GM20431 (cell line): ENCODE measurements around the gene RBM44.
"Not testable (repeated sequence)": the region's sequence is repeated elsewhere in the genome, so short reads cannot be mapped to it uniquely, and the experiment has no call there.

Experiments used
- in situ Hi-C: fragments of 300-500 bp; cut with MseI, MboI; formaldehyde crosslinking; loops from one replicate; pipeline ENCODE4 v1.15.0; 2020; ENCODE audit warnings: low sequenced_read_pairs; ENCODE audit not compliant: unreplicated experiment

RBM44 gene

GRCh38 chr2:237773826-237774225 lies 24.8 kb upstream of the RBM44 start:
- in situ Hi-C loops: no loop called here

- in situ Hi-C loops: no loop called here
Observed at GRCh38 chr2:237774811-237775553, 23.6 kb upstream of the RBM44 start.

GRCh38 chr2:237779521-237779920 lies 19.1 kb upstream of the RBM44 start:
- in situ Hi-C loops: no loop called here

DNA sequence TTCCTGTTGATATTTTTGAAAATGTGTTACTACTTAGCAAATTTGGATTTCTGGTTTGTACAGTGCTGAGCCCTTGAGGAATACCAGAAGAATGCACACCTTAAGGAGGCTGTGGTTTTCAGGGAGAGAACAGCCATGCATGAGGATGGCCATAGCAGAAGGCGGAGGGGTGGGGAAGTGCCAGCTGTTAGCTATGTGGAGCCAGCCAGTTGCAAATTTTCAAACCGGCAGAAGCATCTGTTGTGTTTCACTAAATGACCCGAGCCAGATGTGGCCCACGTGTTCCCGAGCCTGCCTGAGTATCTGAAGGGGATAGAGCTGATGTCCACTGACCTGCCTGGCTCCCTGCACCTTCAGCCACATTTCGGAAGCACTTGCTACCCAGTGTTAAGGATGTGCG lies 16.4 kb upstream of the RBM44 start:
- in situ Hi-C loops: no loop called here

GRCh38 chr2:237783678-237784077 lies 14.9 kb upstream of the RBM44 start:
- in situ Hi-C loops: not testable (repeated sequence)

- in situ Hi-C loops: no loop called here
Observed at GRCh38 chr2:237786936-237787335, 11.6 kb upstream of the RBM44 start.

- in situ Hi-C loops: no loop called here
Observed at GRCh38 chr2:237790353-237790752, 8.2 kb upstream of the RBM44 start.

DNA sequence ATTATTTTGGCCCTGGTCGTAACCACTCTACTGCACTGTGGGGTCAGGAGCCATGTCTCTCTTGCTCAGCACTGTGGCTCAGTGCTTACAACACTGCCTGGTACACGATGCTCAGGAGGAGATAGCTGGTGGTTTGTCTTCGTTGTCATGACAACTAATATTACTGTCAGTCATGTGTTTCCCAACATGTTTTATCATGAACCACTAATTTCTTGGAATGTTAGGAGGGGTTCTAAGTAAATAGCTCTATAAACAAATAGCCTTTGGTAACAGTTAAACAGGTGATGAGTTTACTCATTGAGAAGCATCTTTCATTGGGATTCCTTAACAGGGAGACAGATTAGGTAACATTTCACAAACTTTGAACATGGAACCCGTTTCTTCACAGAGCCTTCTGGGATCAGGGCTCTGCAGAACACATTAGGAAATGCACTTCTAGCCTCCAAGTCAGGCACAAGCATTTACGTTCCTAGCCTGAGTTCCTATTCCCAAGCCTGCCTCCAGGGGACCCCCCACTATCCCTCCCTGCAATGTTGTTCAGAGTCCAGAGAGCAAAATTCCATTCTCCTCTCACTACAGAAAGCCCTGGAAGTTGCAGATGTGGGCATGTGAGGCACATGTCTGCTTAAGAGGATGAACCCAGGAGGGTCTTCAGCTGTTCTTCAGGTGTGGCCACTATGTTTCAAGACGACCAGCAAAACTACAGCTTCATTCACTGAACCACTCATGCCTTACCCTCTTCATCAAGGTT lies 6.4 kb upstream of the RBM44 start:
- in situ Hi-C loops: no loop called here

- in situ Hi-C loops: no loop called here
Observed at GRCh38 chr2:237797253-237797652, 1.3 kb upstream of the RBM44 start.

- in situ Hi-C loops: no loop called here
Observed at GRCh38 chr2:237799060-237799428, 465 bp downstream of the RBM44 start.

GRCh38 chr2:237801466-237801865 lies 2.9 kb downstream of the RBM44 start:
- in situ Hi-C loops: no loop called here

DNA sequence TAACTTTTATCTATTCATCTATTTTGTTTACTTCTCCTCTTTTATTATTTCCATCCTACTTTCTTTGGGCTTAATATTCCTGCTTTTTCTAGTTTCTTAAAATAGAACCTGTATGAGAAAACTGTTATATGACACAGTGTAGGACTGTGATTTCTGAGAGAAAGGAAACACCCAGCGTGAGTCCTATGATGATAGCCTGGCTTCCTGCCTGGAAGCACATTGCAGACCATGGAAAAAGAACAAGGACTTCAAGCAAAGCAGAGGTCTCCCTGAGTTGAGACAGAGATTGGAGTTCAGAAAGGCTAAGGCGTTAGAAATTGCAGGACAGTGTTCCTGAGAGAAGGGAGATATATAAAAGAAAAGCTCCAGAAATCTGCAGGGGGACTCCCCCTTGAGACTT lies 7.8 kb downstream of the RBM44 start:
- in situ Hi-C loops: no loop called here

DNA sequence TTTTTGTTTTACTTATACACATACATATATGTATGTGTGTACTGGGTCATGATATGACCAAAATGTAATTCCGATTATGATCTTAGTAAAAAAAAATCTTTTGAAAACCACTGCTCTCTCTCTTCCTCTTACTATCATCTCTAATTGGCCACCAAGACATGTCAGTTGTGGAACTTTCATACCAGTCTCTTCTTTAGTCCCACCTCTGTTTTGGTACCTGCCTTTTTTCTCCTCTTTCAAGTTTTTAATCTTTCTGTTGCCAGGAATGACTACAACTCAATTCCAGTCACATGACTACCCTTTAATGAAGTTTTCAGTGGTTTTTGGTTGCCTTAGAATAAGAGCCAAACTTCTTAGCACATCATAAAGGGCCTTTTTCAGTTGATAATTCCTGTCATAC lies 17.1 kb downstream of the RBM44 start:
- in situ Hi-C loops: no loop called here

DNA sequence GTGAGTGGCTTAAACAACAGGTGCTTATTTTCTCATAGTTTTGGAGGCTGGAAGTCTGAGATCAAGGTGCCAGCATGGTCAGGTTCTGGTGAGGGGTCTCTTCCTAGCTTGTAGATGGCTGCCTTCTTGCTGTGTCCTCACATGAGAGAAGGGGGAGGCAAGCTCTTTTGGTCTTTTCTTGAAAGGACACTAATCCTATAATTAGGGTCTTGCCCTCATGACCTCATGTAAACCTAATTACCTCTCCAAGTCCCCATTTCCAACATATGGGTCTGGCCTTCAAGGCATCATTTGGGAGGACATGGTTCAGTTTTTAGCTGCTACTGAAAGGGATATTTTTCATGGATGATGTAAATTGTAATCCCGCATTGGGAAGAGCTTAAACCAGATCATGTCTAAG lies 18.0 kb downstream of the RBM44 start:
- in situ Hi-C loops: no loop called here

DNA sequence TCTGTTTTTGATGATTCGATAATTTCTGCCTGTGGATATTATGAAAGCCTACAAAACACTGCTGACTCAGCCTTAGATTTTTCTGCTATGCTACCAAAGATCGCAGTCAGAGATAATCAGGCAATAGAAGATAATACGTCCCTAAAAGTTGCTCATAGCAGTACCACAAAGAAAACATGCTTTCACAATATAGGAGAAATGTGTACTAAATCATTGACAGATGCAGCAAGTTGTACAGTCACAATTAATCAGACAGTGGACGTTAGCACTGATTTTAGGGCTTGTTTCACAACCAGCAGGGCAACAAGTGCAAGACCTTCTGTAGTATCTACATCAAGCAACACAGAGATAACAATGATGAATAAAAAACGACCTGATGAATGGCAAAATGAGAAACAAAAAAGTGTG lies 19.5 kb downstream of the RBM44 start:
- in situ Hi-C loops: no loop called here

- in situ Hi-C loops: no loop called here
Observed at GRCh38 chr2:237819231-237819630, 20.7 kb downstream of the RBM44 start.

DNA sequence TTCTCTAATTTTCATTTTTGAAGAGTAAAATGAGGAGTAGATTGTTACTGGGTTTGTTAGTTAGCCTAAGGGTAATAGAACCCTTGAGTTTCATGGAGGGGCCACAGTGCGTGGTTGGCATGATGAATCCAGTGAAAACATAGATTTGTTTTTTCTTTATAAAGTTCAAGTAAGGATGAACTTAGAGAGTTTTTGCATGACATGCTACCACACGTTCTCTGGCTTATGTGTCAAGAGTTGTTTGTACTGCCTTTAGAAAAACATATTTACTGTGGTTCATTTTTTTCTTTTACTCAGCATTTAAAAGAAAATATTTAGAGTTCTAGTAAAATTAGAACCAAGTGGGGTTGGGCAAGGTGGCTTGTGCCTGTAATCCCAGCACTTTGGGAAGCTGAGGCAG lies 21.8 kb downstream of the RBM44 start:
- in situ Hi-C loops: no loop called here

DNA sequence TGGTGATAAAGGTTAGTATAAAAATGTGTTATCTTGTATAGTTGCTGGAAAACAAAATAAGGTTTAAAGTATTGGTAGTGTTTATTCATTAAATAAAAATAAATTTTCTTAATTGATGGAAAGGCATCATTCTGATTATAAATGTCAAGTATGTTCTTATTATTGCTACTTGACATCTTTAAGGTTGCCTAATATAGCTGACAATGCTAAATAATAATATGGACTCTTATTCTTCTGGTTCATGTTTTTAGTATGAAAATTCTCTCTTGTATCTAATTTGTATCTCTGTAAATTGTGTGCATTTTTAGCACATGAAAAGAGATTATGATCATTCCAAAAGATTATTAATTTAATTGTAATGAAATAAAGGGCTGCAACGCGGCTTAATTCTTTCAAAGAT lies 25.0 kb downstream of the RBM44 start:
- in situ Hi-C loops: no loop called here

DNA sequence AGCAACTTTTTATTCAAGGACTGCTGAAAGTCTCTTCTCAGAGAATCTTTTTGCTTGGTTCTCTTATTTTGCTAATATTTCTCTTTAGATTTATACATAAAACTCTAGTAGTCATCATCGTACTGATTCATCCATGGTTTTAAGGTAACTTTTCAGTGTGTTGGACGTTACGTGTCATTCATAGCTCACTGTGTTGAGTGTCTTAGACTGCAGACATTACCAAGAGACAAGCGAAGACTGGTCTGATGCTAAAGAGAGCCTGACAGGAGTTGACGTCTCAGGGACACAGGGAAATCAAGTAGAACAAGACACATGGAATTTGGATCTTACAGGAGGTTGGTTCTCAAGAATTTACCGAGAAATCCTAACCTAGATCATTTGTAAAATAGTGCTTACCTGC lies 25.5 kb downstream of the RBM44 start:
- in situ Hi-C loops: no loop called here

DNA sequence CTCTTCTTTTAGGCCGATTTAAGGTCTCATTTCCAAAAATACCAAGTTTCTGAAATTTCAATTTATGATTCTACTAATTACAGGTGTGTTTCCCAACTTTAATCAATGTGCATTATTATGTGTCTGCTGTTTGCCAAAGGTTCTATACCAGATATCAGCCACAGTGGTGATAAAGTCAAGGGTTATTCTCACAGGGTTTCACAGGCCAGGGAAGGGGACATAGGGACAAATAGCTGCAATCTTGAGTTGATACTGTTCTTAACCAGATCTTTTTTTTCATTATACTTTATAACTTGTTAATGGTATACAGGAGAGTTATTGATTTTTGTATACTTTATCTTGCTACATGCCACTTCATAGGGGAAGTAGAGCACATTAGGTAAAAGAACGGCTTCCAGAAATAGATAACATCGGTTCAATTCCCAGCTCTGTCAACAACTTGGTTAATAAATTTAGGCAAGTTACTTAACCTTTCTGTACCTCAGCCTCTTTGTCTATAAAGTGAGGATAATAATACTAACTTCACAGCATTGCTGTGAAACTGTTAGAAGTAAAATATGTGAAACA lies 28.9 kb downstream of the RBM44 start:
- in situ Hi-C loops: no loop called here

- in situ Hi-C loops: no loop called here
Observed at GRCh38 chr2:237830522-237830921, 31.9 kb downstream of the RBM44 start.
